Loucy (cell line): Measurements from ENCODE around the gene LAMA5.

Experiments used
- H2AFZ ChIP-seq: fragments of 200-600 bp; sonication (generic); 2 replicates; pipeline ENCODE4 v1.6.0; 2016; ENCODE audit warnings: antibody characterized with exemption, mild to moderate bottlenecking, low read length, moderate library complexity
- H3F3A ChIP-seq: fragments of 200-600 bp; 2 replicates; pipeline ENCODE4 v1.6.0; 2016; ENCODE audit warnings: antibody characterized with exemption, low read depth, mild to moderate bottlenecking
- H3K27me3 ChIP-seq: fragments of 200-600 bp; sonication (generic); 2 replicates; pipeline ENCODE4 v1.6.1; 2014; ENCODE audit warnings: low read length, mild to moderate bottlenecking; ENCODE audit not compliant: insufficient read depth, poor library complexity, severe bottlenecking
- H3K36me3 ChIP-seq: fragments of 200-600 bp; sonication (generic); 2 replicates; pipeline ENCODE4 v1.6.1; 2016; ENCODE audit warnings: low read length; ENCODE audit not compliant: insufficient read depth
- H3K4me1 ChIP-seq: fragments of 200-600 bp; sonication (generic); 2 replicates; pipeline ENCODE4 v1.5.1; 2014; ENCODE audit warnings: low read length, mild to moderate bottlenecking; ENCODE audit not compliant: insufficient read depth, poor library complexity, severe bottlenecking
- H3K4me2 ChIP-seq: fragments of 200-600 bp; sonication (generic); 2 replicates; pipeline ENCODE4 v1.6.0; 2014; ENCODE audit warnings: antibody characterized with exemption, low read length, low read depth, mild to moderate bottlenecking; ENCODE audit not compliant: poor library complexity, severe bottlenecking
- H3K4me3 ChIP-seq: fragments of 200-600 bp; sonication (generic); 2 replicates; pipeline ENCODE4 v1.5.1; 2014; ENCODE audit warnings: low read length, mild to moderate bottlenecking, mixed read lengths; ENCODE audit not compliant: poor library complexity, severe bottlenecking
- H3K79me2 ChIP-seq: fragments of 200-600 bp; sonication (generic); 2 replicates; pipeline ENCODE4 v1.6.1; 2014; ENCODE audit warnings: low read length; ENCODE audit not compliant: insufficient read depth
- H3K9ac ChIP-seq: fragments of 200-600 bp; sonication (generic); 2 replicates; pipeline ENCODE4 v1.6.0; 2014; ENCODE audit warnings: mild to moderate bottlenecking, low read depth, low read length, moderate library complexity; ENCODE audit not compliant: poor library complexity, severe bottlenecking
- H3K9me2 ChIP-seq: fragments of 200-600 bp; sonication (generic); replicated peaks from 2 replicates; pipeline ENCODE4 v1.6.1; 2016; ENCODE audit warnings: low read depth, low read length, mixed read lengths
- H3K9me3 ChIP-seq: fragments of 200-600 bp; sonication (generic); 2 replicates; pipeline ENCODE4 v1.6.1; 2014; ENCODE audit warnings: mild to moderate bottlenecking, antibody characterized with exemption, low read length, low read depth; ENCODE audit not compliant: insufficient read depth
- H4K20me1 ChIP-seq: fragments of 200-600 bp; sonication (generic); 2 replicates; pipeline ENCODE4 v1.6.0; 2014; ENCODE audit warnings: antibody characterized with exemption, low read length, mild to moderate bottlenecking; ENCODE audit not compliant: insufficient read depth, poor library complexity, severe bottlenecking
- CTCF ChIP-seq: fragments of 200-600 bp; sonication (generic); conservative IDR thresholded peaks from 2 replicates; pipeline ENCODE4 v1.5.1; 2014; ENCODE audit warnings: mild to moderate bottlenecking, antibody characterized with exemption, low read length
- EZH2phosphoT487 ChIP-seq: fragments of 200-600 bp; IDR thresholded peaks from 2 replicates; pipeline ENCODE4 v1.6.1; 2018; ENCODE audit warnings: antibody characterized with exemption, mild to moderate bottlenecking, moderate library complexity, borderline replicate concordance

LAMA5 gene

GRCh38 chr20:62391165-62392076 lies 24.3 kb upstream of the LAMA5 start:
- H3K4me3 ChIP-seq, result no peak overlapping the region
- H3F3A ChIP-seq, result no peaks in the 10 kb centered on the region; the same call in 1 of the 2 replicates
- peaks cover 25% of the 10 kb centered on the region; the same call in 1 of the 2 replicates for H3K36me3 ChIP-seq
- no peak overlapping the region for H3K4me2 ChIP-seq
- peaks cover 43% of the 10 kb centered on the region for H3K79me2 ChIP-seq
- TF ChIP-seq CTCF, result no peak
- no peak for TF ChIP-seq EZH2phosphoT487
- no peak overlapping the region for H2AFZ ChIP-seq
- H3K9me3 ChIP-seq, result no peaks in the 10 kb centered on the region
- H4K20me1 ChIP-seq, result peaks cover 34% of the 10 kb centered on the region
- no peak overlapping the region for H3K9ac ChIP-seq
- no peaks in the 10 kb centered on the region for H3K9me2 ChIP-seq
- H3K4me1 ChIP-seq, result peaks cover 16% of the 10 kb centered on the region
- peaks cover 5% of the 10 kb centered on the region for H3K27me3 ChIP-seq

- H3K27me3 ChIP-seq, result peaks cover 5% of the 10 kb centered on the region
- no peaks in the 10 kb centered on the region for H3K9me2 ChIP-seq
- H4K20me1 ChIP-seq, result peaks cover 40% of the 10 kb centered on the region
- H3K36me3 ChIP-seq, result peaks cover 25% of the 10 kb centered on the region; the same call in 1 of the 2 replicates
- H3K4me3 ChIP-seq, result no peak overlapping the region
- no peaks in the 10 kb centered on the region for H3K9me3 ChIP-seq
- no peaks in the 10 kb centered on the region; the same call in 1 of the 2 replicates for H3F3A ChIP-seq
- no peak overlapping the region for H3K4me2 ChIP-seq
- peaks cover 21% of the 10 kb centered on the region for H3K4me1 ChIP-seq
- no peak overlapping the region for H2AFZ ChIP-seq
- no peak for TF ChIP-seq EZH2phosphoT487
- no peak for TF ChIP-seq CTCF
- peaks cover 52% of the 10 kb centered on the region for H3K79me2 ChIP-seq
- no peak overlapping the region for H3K9ac ChIP-seq
Observed at GRCh38 chr20:62390317-62391164, 23.4 kb upstream of the LAMA5 start.

GRCh38 chr20:62389601-62390087 lies 22.5 kb upstream of the LAMA5 start:
- Histone ChIP-seq H3K4me3 (no peak overlapping the region), H3K9ac (peak overlapping the region; percentile 98), H3K9me2 (no peaks in the 10 kb centered on the region), H3K79me2 (peaks cover 60% of the 10 kb centered on the region), H2AFZ (no peak overlapping the region), H3K4me1 (peaks cover 26% of the 10 kb centered on the region), H3K36me3 (peaks cover 25% of the 10 kb centered on the region; the same call in 1 of the 2 replicates), H3K4me2 (peak overlapping the region; percentile 88), H3K9me3 (no peaks in the 10 kb centered on the region), H4K20me1 (peaks cover 40% of the 10 kb centered on the region), H3F3A (no peaks in the 10 kb centered on the region; the same call in 1 of the 2 replicates), H3K27me3 (peaks cover 5% of the 10 kb centered on the region)
- no peak for TF ChIP-seq EZH2phosphoT487
- TF ChIP-seq CTCF, result no peak
